Fibroblast of villous mesenchyme (primary cell): ENCODE results near the gene LYVE1. TPM values are rescaled to one million over a fixed set of nuclear protein-coding genes. Genes with fewer than 3 reads are reported as not detected.
A peak's percentile ranks its signal among the peaks of the same experiment; 100 is the strongest.

Experiments
- DNase-seq: peaks from one replicate; pipeline ENCODE4 v3.0.0-alpha.2; 2010; ENCODE audit warnings: low read depth
- H3K4me3 ChIP-seq: 2 replicates; pipeline ENCODE4 v1.5.1; 2011; ENCODE audit warnings: low read depth, mild to moderate bottlenecking, low read length
- CTCF ChIP-seq: IDR thresholded peaks from 2 replicates; pipeline ENCODE4 v1.5.1; 2012; ENCODE audit warnings: low read depth, mild to moderate bottlenecking, low read length; ENCODE audit not compliant: insufficient read depth
- total RNA-seq: library from RNA; depleted of rRNA; stranded (reverse); fragments of >200 nt; gene quantifications from 2 replicates; pipeline ENCODE4 v1.2.3, GENCODE V29; 2012

LYVE1 gene
- total RNA-seq, 1 donor = not detected

- TF ChIP-seq CTCF = no peak
- DNase-seq = no peak
Observed at GRCh38 chr11:10532526-10532925, 35.9 kb downstream of the LYVE1 start.

GRCh38 chr11:10529279-10529678 lies 39.2 kb downstream of the LYVE1 start:
- DNase-seq = peak; percentile 19
- no peak overlapping the region for H3K4me3 ChIP-seq
- no peak for TF ChIP-seq CTCF

More at GRCh38 chr11:10532526-10532925, 35.9 kb downstream of the LYVE1 start:
- H3K4me3 ChIP-seq = no peak overlapping the region

GRCh38 chr11:10528121-10528520 lies 40.3 kb downstream of the LYVE1 start:
- DNase-seq = peak; percentile 60
- no peak for TF ChIP-seq CTCF
- H3K4me3 ChIP-seq = no peak overlapping the region

GRCh38 chr11:10526974-10527918 lies 41.2 kb downstream of the LYVE1 start:
- TF ChIP-seq CTCF = no peak
- H3K4me3 ChIP-seq = no peak overlapping the region
- peak; percentile 31 for DNase-seq

GRCh38 chr11:10524471-10524870 lies 44.0 kb downstream of the LYVE1 start:
- no peak for DNase-seq
- H3K4me3 ChIP-seq = no peak overlapping the region
- no peak for TF ChIP-seq CTCF

GRCh38 chr11:10522921-10523320 lies 45.5 kb downstream of the LYVE1 start:
- no peak for TF ChIP-seq CTCF
- no peak overlapping the region for H3K4me3 ChIP-seq
- DNase-seq = peak; percentile 16

- TF ChIP-seq CTCF = no peak
- no peak for DNase-seq
- no peak overlapping the region for H3K4me3 ChIP-seq
Observed at GRCh38 chr11:10522276-10522675, 46.2 kb downstream of the LYVE1 start.
